ENCODE results near the gene NANS.
"Not testable (repeated sequence)": the region's sequence is repeated elsewhere in the genome, so short reads cannot be mapped to it uniquely, and the experiment has no call there.

The NANS gene

GRCh38 chr9:98078895-98079294 lies 22.4 kb downstream of the NANS start:
- DNase-seq (ENCODE audit: low spot score), result no peak

GRCh38 chr9:98080326-98080725 lies 23.8 kb downstream of the NANS start:
- DNase-seq (ENCODE audit: low spot score), result no peak

GRCh38 chr9:98080780-98081179 lies 24.2 kb downstream of the NANS start:
- no peak for DNase-seq (ENCODE audit: low spot score)

- peak; percentile 54 for DNase-seq (ENCODE audit: low spot score)
Observed at GRCh38 chr9:98081477-98082219, 25.1 kb downstream of the NANS start.

- no peak for DNase-seq (ENCODE audit: low spot score)
Observed at GRCh38 chr9:98083061-98083501, 26.5 kb downstream of the NANS start.

- DNase-seq (ENCODE audit: low spot score), result no peak
Observed at GRCh38 chr9:98083566-98084183, 27.1 kb downstream of the NANS start.

GRCh38 chr9:98084396-98084795 lies 27.9 kb downstream of the NANS start:
- no peak for DNase-seq (ENCODE audit: low spot score)

GRCh38 chr9:98085058-98085457 lies 28.5 kb downstream of the NANS start:
- no peak for DNase-seq (ENCODE audit: low spot score)

GRCh38 chr9:98085944-98086343 lies 29.4 kb downstream of the NANS start:
- no peak for DNase-seq (ENCODE audit: low spot score)

GRCh38 chr9:98086461-98086860 lies 29.9 kb downstream of the NANS start:
- DNase-seq (ENCODE audit: low spot score), result no peak

GRCh38 chr9:98087420-98088354 lies 31.2 kb downstream of the NANS start:
- peak; percentile 43 for DNase-seq (ENCODE audit: low spot score)

GRCh38 chr9:98090674-98091073 lies 34.1 kb downstream of the NANS start:
- not testable (repeated sequence) for DNase-seq (ENCODE audit: low spot score)

- DNase-seq (ENCODE audit: low spot score), result no peak
Observed at GRCh38 chr9:98091735-98092612, 35.4 kb downstream of the NANS start.

- DNase-seq (ENCODE audit: low spot score), result no peak
Observed at GRCh38 chr9:98092613-98092931, 36.0 kb downstream of the NANS start.

- DNase-seq (ENCODE audit: low spot score), result no peak
Observed at GRCh38 chr9:98094316-98094715, 37.8 kb downstream of the NANS start.

- DNase-seq (ENCODE audit: low spot score), result no peak
Observed at GRCh38 chr9:98094851-98095250, 38.3 kb downstream of the NANS start.

GRCh38 chr9:98095401-98095800 lies 38.9 kb downstream of the NANS start:
- no peak for DNase-seq (ENCODE audit: low spot score)

- no peak for DNase-seq (ENCODE audit: low spot score)
Observed at GRCh38 chr9:98096091-98096490, 39.6 kb downstream of the NANS start.

- DNase-seq (ENCODE audit: low spot score), result peak; percentile 70
Observed at GRCh38 chr9:98097836-98098235, 41.3 kb downstream of the NANS start.

GRCh38 chr9:98099346-98099745 lies 42.8 kb downstream of the NANS start:
- DNase-seq (ENCODE audit: low spot score), result peak; percentile 69

- peak; percentile 39 for DNase-seq (ENCODE audit: low spot score)
Observed at GRCh38 chr9:98099898-98100297, 43.4 kb downstream of the NANS start.

- DNase-seq (ENCODE audit: low spot score), result no peak
Observed at GRCh38 chr9:98100456-98100855, 43.9 kb downstream of the NANS start.

All from CD4-positive, alpha-beta T cell treated with Interleukin-15 for 4 hours (primary cell).